ENCODE data around the gene EHMT1. TPM values are rescaled to one million over a fixed set of nuclear protein-coding genes. Genes with fewer than 3 reads are reported as not detected.

EHMT1 gene
- total RNA-seq, 4 donors from 2014 or later, result 77.2 to 300 (median 161) TPM

DNA sequence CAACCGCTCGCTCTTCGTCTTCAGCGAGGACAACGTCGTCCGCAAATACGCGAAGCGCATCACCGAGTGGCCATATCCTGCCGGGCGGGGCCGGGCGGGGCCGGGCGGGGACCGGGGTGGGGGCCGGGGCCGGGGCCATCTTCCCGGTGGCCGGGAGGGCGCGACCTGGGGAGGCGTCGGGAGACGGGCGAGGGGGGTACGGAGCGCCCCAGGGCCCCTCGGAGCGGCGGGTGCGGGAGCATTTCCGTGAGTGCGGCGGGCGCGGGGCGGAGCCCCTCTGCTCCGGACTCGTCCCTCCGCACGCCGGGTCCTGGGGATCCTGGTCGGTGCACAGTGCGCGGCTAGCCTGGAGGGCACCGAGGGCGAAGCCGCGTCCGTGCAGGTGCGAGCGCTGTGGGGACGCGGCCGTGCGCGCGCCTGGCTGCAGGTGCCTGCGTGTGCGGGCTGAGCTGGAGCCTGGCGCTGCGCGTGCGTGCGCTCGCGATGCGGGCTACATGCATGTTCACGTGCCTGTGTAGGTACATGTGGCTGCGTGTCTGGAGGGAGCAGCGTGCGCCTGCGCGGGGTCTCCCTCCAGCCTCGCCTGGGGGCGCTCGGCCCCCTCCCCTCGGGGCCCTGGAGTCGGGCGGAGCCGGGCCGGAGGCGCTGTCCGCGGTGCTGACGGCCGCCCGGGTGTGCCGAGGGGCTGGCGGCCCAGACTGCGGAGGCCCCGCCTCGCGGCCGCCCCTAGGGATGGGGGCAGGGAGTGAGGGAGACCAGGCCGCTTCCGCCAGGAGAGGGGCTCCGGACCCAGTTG lies 259.5 kb downstream of the EHMT1 start:
- Histone ChIP-seq H3K27me3 (peaks cover 0 to 11% of the 10 kb centered on the region in 2 donors), H3K36me3 (no peaks in the 10 kb centered on the region), H3K4me3 (peak overlapping the region in 3 of 4 donors; percentile 2 to 40 (median 37)), H3K27ac (no peak overlapping the region), H3K9me3 (no peaks in the 10 kb centered on the region), H3K4me1 (peaks cover 0 to 7% (median 3%) of the 10 kb centered on the region in 4 donors)
- DNase-seq, result peak in 1 of 3 donors; percentile 43
- TF ChIP-seq, protein P1, sequence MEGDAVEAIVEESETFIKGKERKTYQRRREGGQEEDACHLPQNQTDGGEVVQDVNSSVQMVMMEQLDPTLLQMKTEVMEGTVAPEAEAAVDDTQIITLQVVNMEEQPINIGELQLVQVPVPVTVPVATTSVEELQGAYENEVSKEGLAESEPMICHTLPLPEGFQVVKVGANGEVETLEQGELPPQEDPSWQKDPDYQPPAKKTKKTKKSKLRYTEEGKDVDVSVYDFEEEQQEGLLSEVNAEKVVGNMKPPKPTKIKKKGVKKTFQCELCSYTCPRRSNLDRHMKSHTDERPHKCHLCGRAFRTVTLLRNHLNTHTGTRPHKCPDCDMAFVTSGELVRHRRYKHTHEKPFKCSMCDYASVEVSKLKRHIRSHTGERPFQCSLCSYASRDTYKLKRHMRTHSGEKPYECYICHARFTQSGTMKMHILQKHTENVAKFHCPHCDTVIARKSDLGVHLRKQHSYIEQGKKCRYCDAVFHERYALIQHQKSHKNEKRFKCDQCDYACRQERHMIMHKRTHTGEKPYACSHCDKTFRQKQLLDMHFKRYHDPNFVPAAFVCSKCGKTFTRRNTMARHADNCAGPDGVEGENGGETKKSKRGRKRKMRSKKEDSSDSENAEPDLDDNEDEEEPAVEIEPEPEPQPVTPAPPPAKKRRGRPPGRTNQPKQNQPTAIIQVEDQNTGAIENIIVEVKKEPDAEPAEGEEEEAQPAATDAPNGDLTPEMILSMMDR (IDR thresholded peaks at IDR 0.05), result no peak
- TF ChIP-seq POLR2A (IDR thresholded peaks at IDR 0.05), result no peak

DNA sequence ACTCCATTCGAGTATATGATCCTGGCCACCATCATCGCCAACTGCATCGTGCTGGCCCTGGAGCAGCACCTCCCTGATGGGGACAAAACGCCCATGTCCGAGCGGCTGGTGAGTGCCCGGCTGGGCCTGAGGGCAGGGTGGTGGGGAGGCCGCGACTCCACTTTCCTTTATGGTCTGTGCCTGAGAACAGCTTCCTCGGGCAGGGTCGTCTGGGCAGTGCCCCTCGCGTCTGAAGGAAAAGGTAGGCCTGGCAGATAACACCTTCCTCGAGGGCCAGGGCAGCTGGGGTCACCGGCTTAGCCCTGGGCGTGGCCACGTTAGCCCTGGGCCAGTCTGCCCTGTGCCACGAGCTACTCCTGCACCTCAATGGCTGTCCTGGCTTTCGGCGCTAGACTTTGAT lies 260.2 kb downstream of the EHMT1 start:
- Histone ChIP-seq H3K27me3 (peaks cover 0 to 11% of the 10 kb centered on the region in 2 donors), H3K36me3 (no peaks in the 10 kb centered on the region), H3K4me1 (peaks cover 0 to 7% (median 3%) of the 10 kb centered on the region in 4 donors), H3K27ac (no peak overlapping the region), H3K4me3 (no peak overlapping the region), H3K9me3 (no peaks in the 10 kb centered on the region)
- DNase-seq, result no peak
- no peak for TF ChIP-seq POLR2A (IDR thresholded peaks at IDR 0.05)
- TF ChIP-seq, protein P1 (IDR thresholded peaks at IDR 0.05), result no peak

DNA sequence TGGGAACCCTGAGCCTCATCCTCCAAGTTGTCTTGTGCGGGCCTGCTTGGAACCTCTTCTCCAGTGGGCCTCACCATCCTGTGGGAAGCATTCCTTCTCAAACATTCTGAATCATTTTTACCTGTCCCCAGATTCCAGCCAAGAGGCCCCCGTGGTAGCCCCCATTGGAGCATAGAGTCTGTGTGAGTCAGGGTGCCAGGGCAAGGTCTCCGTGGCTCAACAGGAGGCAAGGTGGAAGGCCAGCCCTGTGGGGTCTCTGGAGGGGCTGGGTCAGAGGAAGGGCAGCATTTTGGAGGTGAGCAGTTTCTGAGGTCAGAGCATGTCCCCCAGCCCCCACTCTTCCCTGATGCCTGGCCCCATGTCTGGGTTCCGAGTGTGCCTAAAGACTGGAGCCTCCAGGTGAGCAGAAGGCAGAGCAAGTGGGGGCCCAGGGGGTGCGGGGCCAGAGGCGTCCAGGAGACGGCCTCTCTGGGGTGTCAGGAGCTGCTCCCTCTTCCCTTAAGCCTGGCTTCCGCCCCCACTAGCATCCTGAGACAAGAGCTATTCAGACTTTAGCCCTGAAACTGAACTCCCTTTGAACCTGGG lies 260.9 kb downstream of the EHMT1 start:
- peaks cover 0 to 11% of the 10 kb centered on the region in 2 donors for H3K27me3 ChIP-seq
- H3K27ac ChIP-seq, result no peak overlapping the region
- H3K36me3 ChIP-seq, result no peaks in the 10 kb centered on the region
- no peak for TF ChIP-seq POLR2A (IDR thresholded peaks at IDR 0.05)
- no peaks in the 10 kb centered on the region for H3K9me3 ChIP-seq
- H3K4me1 ChIP-seq, result peaks cover 0 to 7% (median 3%) of the 10 kb centered on the region in 4 donors
- no peak for DNase-seq
- H3K4me3 ChIP-seq, result no peak overlapping the region

DNA sequence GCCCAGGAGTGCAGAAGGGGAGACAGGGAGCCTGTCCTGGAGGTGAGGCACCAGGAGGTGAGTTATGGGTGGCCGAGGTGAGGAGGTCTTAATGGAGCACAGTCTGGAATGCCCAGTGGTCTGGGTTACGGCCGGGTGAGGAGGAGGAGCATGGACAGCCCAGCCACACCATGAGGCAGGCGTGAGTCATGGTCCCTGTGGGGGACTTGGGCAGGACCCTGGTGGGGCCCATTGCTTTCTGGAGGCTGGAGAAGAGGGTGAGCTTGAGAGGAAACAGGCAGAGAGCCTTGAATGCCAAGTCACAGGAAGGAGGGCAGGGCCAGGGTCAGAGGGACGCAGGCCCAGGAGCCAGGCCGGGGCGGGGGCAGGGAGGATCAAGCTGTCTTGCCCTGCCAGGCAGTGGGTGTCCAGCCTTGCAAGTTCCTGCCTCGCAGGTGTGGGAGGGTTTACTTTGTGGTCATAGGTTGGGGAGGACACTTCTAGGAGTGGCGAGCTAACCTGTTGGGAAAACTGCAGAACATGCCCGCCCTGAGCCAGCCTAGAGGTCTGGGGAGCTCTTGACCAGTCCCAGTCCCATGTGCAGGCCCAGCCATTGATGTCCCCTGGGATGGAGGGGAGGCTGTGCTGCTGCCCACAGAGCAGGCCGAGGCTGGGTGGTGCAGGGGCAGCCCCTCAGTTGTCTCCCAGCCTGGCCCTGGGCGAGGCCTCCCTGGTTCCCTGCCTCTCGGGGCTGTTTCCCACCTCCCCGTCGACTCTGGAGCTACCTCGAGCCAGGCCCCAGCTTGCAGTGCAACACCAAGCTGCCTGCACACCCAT lies 261.6 kb downstream of the EHMT1 start:
- peaks cover 0 to 7% (median 3%) of the 10 kb centered on the region in 4 donors for H3K4me1 ChIP-seq
- H3K9me3 ChIP-seq, result no peaks in the 10 kb centered on the region
- H3K36me3 ChIP-seq, result no peaks in the 10 kb centered on the region
- TF ChIP-seq POLR2A (IDR thresholded peaks at IDR 0.05), result no peak
- TF ChIP-seq, protein P1 (IDR thresholded peaks at IDR 0.05), result no peak
- H3K27ac ChIP-seq, result no peak overlapping the region
- H3K27me3 ChIP-seq, result peaks cover 0 to 11% of the 10 kb centered on the region in 2 donors
- H3K4me3 ChIP-seq, result no peak overlapping the region
- DNase-seq, result peak in 1 of 3 donors; percentile 44

DNA sequence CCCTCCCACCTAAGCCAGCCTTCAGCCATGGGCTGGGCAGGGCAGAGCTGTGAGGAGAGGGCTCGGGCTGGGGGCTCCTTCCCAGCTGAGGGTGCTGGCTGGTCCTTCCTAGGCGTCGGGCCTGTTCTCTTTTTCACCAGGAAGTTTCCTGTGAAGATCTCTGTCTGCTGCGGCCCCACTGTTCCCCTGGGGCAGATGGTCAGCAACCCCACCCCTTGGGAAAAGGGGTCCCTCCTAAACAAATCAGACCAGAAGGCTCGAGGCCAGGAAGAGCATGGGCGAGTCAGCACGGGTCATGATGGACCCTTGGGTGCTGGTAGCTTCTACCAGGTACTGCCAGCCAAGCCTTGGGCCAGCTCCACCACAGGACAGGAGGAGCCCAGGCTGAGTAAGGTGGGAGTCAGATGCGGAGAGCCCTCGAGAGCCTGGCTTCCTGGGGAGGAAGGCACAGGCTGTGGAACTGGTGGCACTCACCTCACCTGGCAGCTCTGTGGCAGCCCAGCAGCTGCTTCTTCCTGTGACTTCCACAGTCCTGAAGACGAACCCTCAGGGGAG lies 262.2 kb downstream of the EHMT1 start:
- TF ChIP-seq, protein P1 (IDR thresholded peaks at IDR 0.05), result no peak
- TF ChIP-seq POLR2A (IDR thresholded peaks at IDR 0.05), result no peak
- H3K36me3 ChIP-seq, result no peaks in the 10 kb centered on the region
- H3K27ac ChIP-seq, result no peak overlapping the region
- H3K27me3 ChIP-seq, result peaks cover 0 to 11% of the 10 kb centered on the region in 2 donors
- H3K4me1 ChIP-seq, result peaks cover 0 to 7% (median 3%) of the 10 kb centered on the region in 4 donors
- H3K9me3 ChIP-seq, result no peaks in the 10 kb centered on the region
- no peak for DNase-seq
- no peak overlapping the region for H3K4me3 ChIP-seq

Data from Peyer's patch (tissue), 4 donors.